HCT116 (cell line): ENCODE data around the gene CGRRF1.

ENCODE experiments used
- EZH2 ChIP-seq: fragments of 200-600 bp; sonication (generic); IDR thresholded peaks from 2 replicates; pipeline ENCODE4 v1.6.1; 2017; ENCODE audit warnings: antibody characterized with exemption, mixed run types
- POLR2A ChIP-seq: IDR thresholded peaks from 2 replicates; pipeline ENCODE4 v1.7.0; 2011; ENCODE audit warnings: borderline replicate concordance; ENCODE audit not compliant: insufficient read depth, insufficient read length; ENCODE audit errors: extremely low read depth
- REST ChIP-seq: IDR thresholded peaks from 2 replicates; pipeline ENCODE4 v1.6.1; 2012; ENCODE audit warnings: low read depth
- SRF ChIP-seq: IDR thresholded peaks from 2 replicates; pipeline ENCODE4 v1.6.1; 2012; ENCODE audit warnings: low read depth
- YY1 ChIP-seq: IDR thresholded peaks from 2 replicates; pipeline ENCODE4 v1.6.1; 2011; ENCODE audit warnings: low read length, low read depth, moderate library complexity, mild to moderate bottlenecking; ENCODE audit not compliant: insufficient replicate concordance; ENCODE audit errors: extremely low read depth
- ZBTB33 ChIP-seq: IDR thresholded peaks from 2 replicates; pipeline ENCODE4 v1.6.1; 2011; ENCODE audit warnings: mild to moderate bottlenecking, low read length, moderate library complexity; ENCODE audit not compliant: insufficient replicate concordance; ENCODE audit errors: extremely low read depth
- TF ChIP-seq, protein P1 (sequence below), 3 experiments: fragments of 200-600 bp in 1 of 3; sonication (generic) in 1 of 3; IDR thresholded peaks in 2 of 3; conservative IDR thresholded peaks in 1 of 3; 2 replicates each; pipeline ENCODE4 v1.5.1; 2012 to 2017; ENCODE audit warnings: low read depth in 2 of 3, low read length in 2 of 3, antibody characterized with exemption in 1 of 3, borderline replicate concordance in 1 of 3, control low read depth in 1 of 3, mild to moderate bottlenecking in 1 of 3, mixed read lengths in 1 of 3, mixed run types in 1 of 3, moderate library complexity in 1 of 3; ENCODE audit not compliant: insufficient read depth in 1 of 3

- TF ChIP-seq REST (no peak), SRF (no peak), YY1 (no peak), EZH2 (no peak), POLR2A (no peak), ZBTB33 (no peak)
- TF ChIP-seq, protein P1, sequence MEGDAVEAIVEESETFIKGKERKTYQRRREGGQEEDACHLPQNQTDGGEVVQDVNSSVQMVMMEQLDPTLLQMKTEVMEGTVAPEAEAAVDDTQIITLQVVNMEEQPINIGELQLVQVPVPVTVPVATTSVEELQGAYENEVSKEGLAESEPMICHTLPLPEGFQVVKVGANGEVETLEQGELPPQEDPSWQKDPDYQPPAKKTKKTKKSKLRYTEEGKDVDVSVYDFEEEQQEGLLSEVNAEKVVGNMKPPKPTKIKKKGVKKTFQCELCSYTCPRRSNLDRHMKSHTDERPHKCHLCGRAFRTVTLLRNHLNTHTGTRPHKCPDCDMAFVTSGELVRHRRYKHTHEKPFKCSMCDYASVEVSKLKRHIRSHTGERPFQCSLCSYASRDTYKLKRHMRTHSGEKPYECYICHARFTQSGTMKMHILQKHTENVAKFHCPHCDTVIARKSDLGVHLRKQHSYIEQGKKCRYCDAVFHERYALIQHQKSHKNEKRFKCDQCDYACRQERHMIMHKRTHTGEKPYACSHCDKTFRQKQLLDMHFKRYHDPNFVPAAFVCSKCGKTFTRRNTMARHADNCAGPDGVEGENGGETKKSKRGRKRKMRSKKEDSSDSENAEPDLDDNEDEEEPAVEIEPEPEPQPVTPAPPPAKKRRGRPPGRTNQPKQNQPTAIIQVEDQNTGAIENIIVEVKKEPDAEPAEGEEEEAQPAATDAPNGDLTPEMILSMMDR (IDR thresholded peaks at IDR 0.05 in 2 of 3, conservative IDR thresholded peaks at IDR 0.05 in 1 of 3; ENCODE audit: borderline replicate concordance in 1 of 3, insufficient read depth in 1 of 3, low read depth in 2 of 3, low read length in 2 of 3), result no peak
These were observed 6.0 kb downstream of the CGRRF1 start for GRCh38 chr14:54515670-54516069.
